GM21515 (cell line): ENCODE measurements around the gene CLINT1.

Source experiments
- ATAC-seq: cut with Tn5 transposase; IDR thresholded peaks from one replicate; pipeline ENCODE4 v1.9.1; 2021; ENCODE audit not compliant: unreplicated experiment

The CLINT1 gene

DNA sequence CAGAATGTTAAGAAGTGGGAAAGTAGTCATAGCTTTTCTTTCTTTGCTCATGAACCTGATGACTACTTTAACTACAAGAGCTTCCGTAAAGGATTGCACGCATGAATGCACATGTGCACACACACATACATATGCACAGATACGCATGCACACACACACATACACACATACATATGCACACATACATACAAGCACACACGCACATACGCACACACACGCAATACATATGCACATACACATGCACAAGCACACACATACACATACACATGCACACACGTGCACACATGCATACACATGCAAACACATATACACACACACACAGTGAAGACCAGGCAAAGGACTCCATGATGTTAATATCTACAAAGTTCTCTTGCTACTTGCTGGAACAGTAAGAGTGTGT is 92.5 kb downstream of the CLINT1 start:
- no peak for ATAC-seq

DNA sequence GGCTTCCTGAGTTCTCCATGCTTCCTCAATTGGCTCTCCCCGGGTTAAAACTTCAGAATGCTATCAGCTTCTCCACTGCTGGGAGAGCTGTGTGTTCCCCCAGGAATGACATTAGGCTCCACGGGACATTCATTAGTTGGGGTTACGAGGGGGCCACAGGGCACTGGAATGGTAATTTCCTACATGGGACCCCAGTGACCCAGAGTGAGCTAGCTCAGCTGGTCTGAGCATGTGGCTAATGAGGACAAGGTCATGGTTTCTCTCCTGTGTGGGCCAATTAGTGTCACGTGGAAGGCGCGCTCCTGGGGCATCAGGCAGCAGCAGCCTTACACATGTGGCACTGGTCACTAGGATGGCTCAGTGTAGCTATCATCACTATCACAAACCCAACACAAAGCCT is 94.4 kb downstream of the CLINT1 start:
- ATAC-seq: no peak

GRCh38 chr5:157761690-157762621 is 97.0 kb downstream of the CLINT1 start:
- peak; percentile 84 for ATAC-seq

DNA sequence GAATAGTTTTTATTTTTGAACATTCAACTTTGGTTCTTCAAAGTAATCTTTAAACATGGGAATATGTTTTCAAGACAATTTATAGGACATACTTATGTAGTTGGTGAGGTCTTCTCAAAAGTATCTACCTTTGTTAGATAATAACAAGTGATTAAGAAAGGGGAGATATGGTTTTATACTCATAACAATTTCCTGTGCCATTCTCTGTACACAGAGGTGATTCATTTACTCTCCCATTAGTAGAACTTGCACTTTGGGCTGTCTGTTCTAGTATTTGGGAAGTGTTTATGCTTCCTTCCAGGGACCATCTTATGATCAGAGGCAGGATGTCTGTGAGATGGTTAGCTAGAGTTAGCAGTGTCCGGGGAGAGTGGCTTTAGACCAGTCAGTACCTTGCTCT is 100.2 kb downstream of the CLINT1 start:
- ATAC-seq: no peak

GRCh38 chr5:157756122-157756521 is 102.8 kb downstream of the CLINT1 start:
- no peak for ATAC-seq

DNA sequence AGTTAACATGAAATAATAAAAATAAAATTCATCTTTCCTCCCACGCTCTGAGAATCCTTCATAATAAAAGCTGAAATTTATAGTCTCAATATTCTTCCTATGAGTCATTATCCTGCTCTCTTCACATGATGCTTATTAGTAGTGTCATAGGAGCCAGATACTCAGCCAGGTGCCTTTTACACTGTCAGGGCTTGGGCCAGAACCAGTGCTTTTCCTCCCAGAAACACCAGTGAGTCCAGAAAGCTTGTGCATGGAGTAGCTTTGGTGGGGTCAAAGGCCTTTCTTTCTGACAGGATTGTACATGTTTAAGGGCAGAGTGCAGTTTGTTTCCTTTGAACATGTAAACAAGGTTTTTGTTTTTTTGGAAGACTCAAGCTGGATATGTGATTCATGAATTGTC is 108.6 kb downstream of the CLINT1 start:
- ATAC-seq: no peak

DNA sequence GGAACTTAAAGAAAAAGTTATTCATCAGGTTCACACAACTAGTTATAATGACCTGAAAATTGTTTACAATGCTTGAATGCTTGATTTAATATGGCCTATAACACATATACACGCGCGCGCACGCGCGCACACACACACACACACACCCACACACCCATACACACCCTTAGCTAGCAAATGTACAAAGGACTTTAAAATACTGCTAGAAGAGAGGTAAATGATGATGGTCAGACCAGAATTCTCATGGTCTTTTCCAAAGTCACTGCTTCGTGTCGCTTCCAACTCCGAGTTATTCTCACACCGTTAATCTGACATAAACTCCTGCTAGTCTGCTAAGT is 109.5 kb downstream of the CLINT1 start:
- no peak for ATAC-seq

GRCh38 chr5:157748760-157749461 is 110.0 kb downstream of the CLINT1 start:
- no peak for ATAC-seq

- no peak for ATAC-seq
Measured at GRCh38 chr5:157747766-157748700, 110.9 kb downstream of the CLINT1 start.

- no peak for ATAC-seq
Measured at GRCh38 chr5:157747173-157747740, 111.7 kb downstream of the CLINT1 start.

GRCh38 chr5:157745041-157745456 is 113.9 kb downstream of the CLINT1 start:
- ATAC-seq: no peak

GRCh38 chr5:157744051-157745011 is 114.6 kb downstream of the CLINT1 start:
- peak; percentile 35 for ATAC-seq

- ATAC-seq: peak; percentile 91
Measured at GRCh38 chr5:157743163-157744050, 115.5 kb downstream of the CLINT1 start, which contains the start of gene LSM11. LSM11 (plus strand) TSS chr5:157743712; CDS start chr5:157743751, 39 bp downstream.

GRCh38 chr5:157741131-157741530 is 117.8 kb downstream of the CLINT1 start:
- ATAC-seq: no peak

- no peak for ATAC-seq
Measured at GRCh38 chr5:157740229-157740610, 118.7 kb downstream of the CLINT1 start.

GRCh38 chr5:157739388-157740228 is 119.3 kb downstream of the CLINT1 start:
- no peak for ATAC-seq

DNA sequence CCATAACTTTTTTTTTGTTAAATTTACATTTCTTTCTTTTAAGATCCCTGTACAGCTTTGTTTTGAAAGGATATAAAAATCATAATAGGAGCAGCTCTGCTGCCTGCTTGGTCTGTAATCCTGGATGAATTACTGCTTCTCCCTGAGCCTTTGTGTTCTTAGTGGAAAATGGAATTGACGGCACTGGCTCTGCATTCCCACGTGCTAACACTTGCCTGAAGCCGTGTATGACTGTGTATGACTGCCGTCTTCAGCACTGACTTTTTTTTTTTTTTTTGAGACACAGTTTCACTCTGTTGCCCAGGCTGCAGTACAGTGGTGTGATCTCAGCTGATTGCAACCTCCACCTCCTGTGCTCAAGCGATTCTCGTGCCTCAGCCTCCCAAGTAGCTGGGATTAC is 123.0 kb downstream of the CLINT1 start:
- ATAC-seq: no peak
